A549 (cell line): Measurements from ENCODE around the gene NUDT9. TPM values are rescaled to one million over a fixed set of nuclear protein-coding genes. Genes with fewer than 3 reads are reported as not detected.

Experiments used
- ATAC-seq, 2 experiments: fragments of 200-7000 bp in 1 of 2; fragments of >200 bp in 1 of 2; cut with Nextera tagmentation in 1 of 2; cut with Tn5 transposase in 1 of 2; 3 replicates each; pipeline versions ENCODE4 v1.8.0 to v1.9.1; 2018 to 2020; ENCODE audit warnings: mild to moderate bottlenecking in 1 of 2, moderate library complexity in 1 of 2
- CTCF ChIA-PET: fragments of 300-600 bp; sonication (Branson Sonifier 250); formaldehyde crosslinking; extraction: SDS; loops from one replicate; lab custom pipeline; 2021; ENCODE audit warnings: antibody characterized with exemption, inconsistent platforms; lab: Yijun Ruan, JAX
- POLR2A ChIA-PET: fragments of 350-600 bp; formaldehyde crosslinking; extraction: SDS; loops from one replicate; lab custom pipeline; 2021; ENCODE audit warnings: antibody characterized with exemption, inconsistent platforms; lab: Yijun Ruan, JAX
- DNase-seq, 2 experiments: peaks; one replicate each; pipeline versions ENCODE4 v3.0.0 to v3.0.0-alpha.2; 2011 to 2016; ENCODE audit warnings: low read depth in 1 of 2, low spot score in 1 of 2
- FAIRE-seq: peaks from 2 replicates; lab custom pipeline; 2011; peaks lifted over from hg19 to GRCh38; lab: Jason Lieb, UNC
- H3K27ac ChIP-seq, 2 experiments: fragments of >200 bp; sonication (Bioruptor Twin); formaldehyde crosslinking; 3 replicates each; pipeline ENCODE4 v1.5.1; 2016 to 2017
- H3K4me1 ChIP-seq: fragments of >200 bp; sonication (Bioruptor Twin); formaldehyde crosslinking; 3 replicates; pipeline ENCODE4 v1.6.1; 2016
- H3K4me2 ChIP-seq: fragments of >200 bp; sonication (Bioruptor Twin); formaldehyde crosslinking; 3 replicates; pipeline ENCODE4 v1.6.1; 2016
- H3K4me3 ChIP-seq: fragments of >200 bp; sonication (Bioruptor Twin); formaldehyde crosslinking; 3 replicates; pipeline ENCODE4 v1.5.1; 2016
- H3K9me3 ChIP-seq: fragments of >200 bp; sonication (Bioruptor Twin); formaldehyde crosslinking; 3 replicates; pipeline ENCODE4 v1.6.1; 2016
- BCL3 ChIP-seq: fragments of >200 bp; sonication (Bioruptor Twin); formaldehyde crosslinking; IDR thresholded peaks from 3 replicates; pipeline ENCODE4 v1.6.1; 2016
- CBX2 ChIP-seq: fragments of 200-600 bp; sonication (generic); IDR thresholded peaks from 2 replicates; pipeline ENCODE4 v1.6.1; 2016; ENCODE audit warnings: low read depth, mild to moderate bottlenecking, borderline replicate concordance
- CBX8 ChIP-seq: fragments of 200-600 bp; sonication (generic); IDR thresholded peaks from 2 replicates; pipeline ENCODE4 v1.6.1; 2016
- CEBPB ChIP-seq, 2 experiments: fragments of >200 bp in 1 of 2; sonication (Bioruptor Twin) in 1 of 2; formaldehyde crosslinking in 1 of 2; IDR thresholded peaks; 2 replicates each; pipeline ENCODE4 v1.6.1; 2012 to 2016
- CHD4 ChIP-seq: fragments of 200-600 bp; sonication (generic); IDR thresholded peaks from 2 replicates; pipeline ENCODE4 v1.6.1; 2016; ENCODE audit warnings: antibody characterized with exemption, mild to moderate bottlenecking, borderline replicate concordance
- EP300 ChIP-seq, 2 experiments: fragments of >200 bp; sonication (Bioruptor Twin); formaldehyde crosslinking; IDR thresholded peaks; 2 replicates in 1 of 2; 3 replicates in 1 of 2; pipeline ENCODE4 v1.6.1; 2016 to 2017
- FOSL2 ChIP-seq, 2 experiments: fragments of 450-650 bp in 1 of 2; fragments of >200 bp in 1 of 2; sonication (Bioruptor Twin) in 1 of 2; formaldehyde crosslinking; IDR thresholded peaks; 2 replicates each; pipeline versions ENCODE4 v1.5.0 to v1.6.1; 2016 to 2020; ENCODE audit warnings: mild to moderate bottlenecking in 1 of 2, moderate library complexity in 1 of 2
- HEYL ChIP-seq: fragments of 250-450 bp; sonication (Bioruptor Pico); IDR thresholded peaks from 2 replicates; pipeline ENCODE4 v1.8.0; 2021; ENCODE audit warnings: mild to moderate bottlenecking, moderate library complexity
- MAX ChIP-seq: IDR thresholded peaks from 2 replicates; pipeline ENCODE4 v1.6.1; 2012
- MAZ ChIP-seq: fragments of 150-350 bp; IDR thresholded peaks from 2 replicates; pipeline ENCODE4 v1.6.1; 2014; ENCODE audit warnings: antibody characterized with exemption, low read depth, low read length, borderline replicate concordance
- MYC ChIP-seq: IDR thresholded peaks from 2 replicates; pipeline ENCODE4 v1.6.1; 2012; ENCODE audit warnings: mild to moderate bottlenecking, inconsistent platforms, low read length, improper control_type of control experiment, borderline replicate concordance
- NFE2L2 ChIP-seq: fragments of 150-350 bp; conservative IDR thresholded peaks from 2 replicates; pipeline ENCODE4 v1.6.1; 2014; ENCODE audit warnings: low read length
- NR3C1 ChIP-seq: fragments of >200 bp; sonication (Bioruptor Twin); formaldehyde crosslinking; IDR thresholded peaks from 3 replicates; pipeline ENCODE4 v1.6.1; 2017
- PHF8 ChIP-seq: fragments of 200-600 bp; sonication (generic); IDR thresholded peaks from 2 replicates; pipeline ENCODE4 v1.6.1; 2016; ENCODE audit warnings: low read depth, mild to moderate bottlenecking, antibody characterized with exemption, moderate library complexity, borderline replicate concordance
- RAD21 ChIP-seq, 2 experiments: fragments of >200 bp in 1 of 2; sonication (Bioruptor Twin) in 1 of 2; formaldehyde crosslinking in 1 of 2; IDR thresholded peaks in 1 of 2; conservative IDR thresholded peaks in 1 of 2; 2 replicates in 1 of 2; 3 replicates in 1 of 2; pipeline ENCODE4 v1.6.1; 2012 to 2018; ENCODE audit warnings: inconsistent platforms in 1 of 2
- RARB ChIP-seq: fragments of 250-450 bp; sonication (Bioruptor Pico); IDR thresholded peaks from 2 replicates; pipeline ENCODE4 v1.8.0; 2021; ENCODE audit warnings: mild to moderate bottlenecking, moderate library complexity
- REST ChIP-seq: fragments of 200-600 bp; sonication (generic); IDR thresholded peaks from 2 replicates; pipeline ENCODE4 v1.6.1; 2016; ENCODE audit warnings: antibody characterized with exemption, mild to moderate bottlenecking, moderate library complexity
- TFCP2L1 ChIP-seq: fragments of 250-450 bp; sonication (Bioruptor Pico); IDR thresholded peaks from 2 replicates; pipeline ENCODE4 v1.5.0; 2021; ENCODE audit warnings: mild to moderate bottlenecking
- TP53 ChIP-seq: fragments of 250-450 bp; sonication (Bioruptor Pico); IDR thresholded peaks from 2 replicates; pipeline ENCODE4 v1.5.0; 2021; ENCODE audit warnings: mild to moderate bottlenecking, moderate library complexity
- ZC3H11A ChIP-seq: fragments of 450-650 bp; IDR thresholded peaks from 2 replicates; pipeline ENCODE4 v1.6.1; 2014; ENCODE audit warnings: antibody characterized with exemption, mild to moderate bottlenecking
- ZFP36 ChIP-seq: fragments of 450-650 bp; IDR thresholded peaks from 2 replicates; pipeline ENCODE4 v1.6.1; 2014; ENCODE audit warnings: borderline replicate concordance; ENCODE audit not compliant: partially characterized antibody
- WGBS: methylation state at CpG from one replicate; pipeline ENCODE4 v1.1.6; 2017; ENCODE audit errors: missing lambda C conversion rate; 5-methylcytosine and 5-hydroxymethylcytosine counted together
- polyA plus RNA-seq, 4 experiments: library from polyadenylated mRNA; depleted of rRNA in 3 of 4; stranded (reverse); fragments of >200 nt; fragmentation: RNase III in 1 of 4; extraction: RNeasy Plus Mini Kit Qiagen cat#74134 plus additional on column Dnase treatment in 1 of 4; gene quantifications; 2 replicates in 3 of 4; 3 replicates in 1 of 4; pipeline ENCODE4 v1.2.3, GENCODE V29; 2011 to 2017
- TF ChIP-seq, protein P1 (sequence below): IDR thresholded peaks from 2 replicates; pipeline ENCODE4 v1.6.1; 2012
- TF ChIP-seq, protein P2 (sequence below): fragments of 150-350 bp; IDR thresholded peaks from 2 replicates; pipeline ENCODE4 v1.6.1; 2014; ENCODE audit warnings: low read depth, mild to moderate bottlenecking, low read length

Gene NUDT9
- polyA plus RNA-seq, 2 of the 4 experiments (the other 2 are of a cell fraction) = 36.7 to 44.0 TPM

- no peak for DNase-seq
- no peaks in the 10 kb centered on the region for H3K4me1 ChIP-seq
- H3K27ac ChIP-seq = no peak overlapping the region
- TF ChIP-seq REST = no peak
- TF ChIP-seq MYC = no peak
- no peak for TF ChIP-seq NFE2L2
- TF ChIP-seq ZC3H11A = no peak
- TF ChIP-seq, protein P1, sequence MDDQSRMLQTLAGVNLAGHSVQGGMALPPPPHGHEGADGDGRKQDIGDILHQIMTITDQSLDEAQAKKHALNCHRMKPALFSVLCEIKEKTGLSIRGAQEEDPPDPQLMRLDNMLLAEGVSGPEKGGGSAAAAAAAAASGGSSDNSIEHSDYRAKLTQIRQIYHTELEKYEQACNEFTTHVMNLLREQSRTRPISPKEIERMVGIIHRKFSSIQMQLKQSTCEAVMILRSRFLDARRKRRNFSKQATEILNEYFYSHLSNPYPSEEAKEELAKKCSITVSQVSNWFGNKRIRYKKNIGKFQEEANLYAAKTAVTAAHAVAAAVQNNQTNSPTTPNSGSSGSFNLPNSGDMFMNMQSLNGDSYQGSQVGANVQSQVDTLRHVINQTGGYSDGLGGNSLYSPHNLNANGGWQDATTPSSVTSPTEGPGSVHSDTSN = no peak
- TF ChIP-seq, protein P2, sequence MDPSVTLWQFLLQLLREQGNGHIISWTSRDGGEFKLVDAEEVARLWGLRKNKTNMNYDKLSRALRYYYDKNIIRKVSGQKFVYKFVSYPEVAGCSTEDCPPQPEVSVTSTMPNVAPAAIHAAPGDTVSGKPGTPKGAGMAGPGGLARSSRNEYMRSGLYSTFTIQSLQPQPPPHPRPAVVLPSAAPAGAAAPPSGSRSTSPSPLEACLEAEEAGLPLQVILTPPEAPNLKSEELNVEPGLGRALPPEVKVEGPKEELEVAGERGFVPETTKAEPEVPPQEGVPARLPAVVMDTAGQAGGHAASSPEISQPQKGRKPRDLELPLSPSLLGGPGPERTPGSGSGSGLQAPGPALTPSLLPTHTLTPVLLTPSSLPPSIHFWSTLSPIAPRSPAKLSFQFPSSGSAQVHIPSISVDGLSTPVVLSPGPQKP = no peak
- TF ChIP-seq EP300 (IDR thresholded peaks at IDR 0.05) = no peak
- TF ChIP-seq FOSL2 (IDR thresholded peaks at IDR 0.05) = no peak
- no peak for TF ChIP-seq FOSL2 (CRISPR knock-in tag; IDR thresholded peaks at IDR 0.05)
- TF ChIP-seq CHD4 = no peak
- no peak for TF ChIP-seq MAZ
- no peak for TF ChIP-seq NR3C1
- no peak for TF ChIP-seq HEYL (CRISPR knock-in tag)
- TF ChIP-seq MAX = no peak
- TF ChIP-seq PHF8 = no peak
- TF ChIP-seq TP53 (CRISPR knock-in tag) = no peak
- TF ChIP-seq ZFP36 = no peak
- TF ChIP-seq CEBPB (IDR thresholded peaks at IDR 0.05) = no peak
- TF ChIP-seq, all 56 proteins: peak for 0
- H3K9me3 ChIP-seq = no peaks in the 10 kb centered on the region
- ATAC-seq = no peak
- H3K4me3 ChIP-seq = no peak overlapping the region
- ChIA-PET CTCF (interaction anchor here (1.1 kb wide), 1 partner anchor 98 kb away, joined by 4 read pairs; no protein-coding TSS in a partner anchor), POLR2A (no interaction called here)
- no peak overlapping the region for H3K4me2 ChIP-seq
- no peak for FAIRE-seq
These were observed 29.2 kb downstream of the NUDT9 start for GRCh38 chr4:87451537-87451936.

- FAIRE-seq = no peak
- CTCF ChIA-PET = interaction anchor here (0.6 kb wide), 1 partner anchor 25 kb away, joined by 4 read pairs; no protein-coding TSS in a partner anchor
- no peak overlapping the region for H3K4me3 ChIP-seq
These were observed 36.5 kb downstream of the NUDT9 start for GRCh38 chr4:87458913-87459312.

More at GRCh38 chr4:87458913-87459312, 36.5 kb downstream of the NUDT9 start:
- Histone ChIP-seq H3K4me1 (peaks cover 8% of the 10 kb centered on the region; the same call in 1 of the 3 replicates), H3K9me3 (no peaks in the 10 kb centered on the region), H3K4me2 (no peak overlapping the region), H3K27ac (no peak overlapping the region)
- POLR2A ChIA-PET = no interaction called here
- TF ChIP-seq TFCP2L1 (CRISPR knock-in tag) (no peak), RAD21 (conservative IDR thresholded peaks at IDR 0.05 in 1 of 2, IDR thresholded peaks at IDR 0.05 in 1 of 2) (no peak), BCL3 (no peak), CBX2 (no peak), CBX8 (no peak), RARB (CRISPR knock-in tag) (no peak), ZFP36 (no peak)
- TF ChIP-seq, all 56 proteins: peak for 0
- no peak for ATAC-seq
- DNase-seq = no peak
- WGBS = 97% methylated on average over 4 of the region's 4 CpGs
